Activated CD4-positive, alpha-beta T cell treated with anti-CD3 and anti-CD28 coated beads, Interleukin-2, amount 10 ng/mL, durations not matched to agents 24 days and 14 days (primary cell): ENCODE results near the gene RXRA. TPM values are rescaled to one million over a fixed set of nuclear protein-coding genes. Genes with fewer than 3 reads are reported as not detected.

Experiments used
- DNase-seq: peaks from one replicate; pipeline ENCODE4 v3.0.0; 2022
- H3K27ac Mint-ChIP-seq: one replicate; pipeline ENCODE4 v1.8.0; 2022; ENCODE audit warnings: mild to moderate bottlenecking, mixed read lengths
- H3K27me3 Mint-ChIP-seq: one replicate; pipeline ENCODE4 v1.8.0; 2022; ENCODE audit warnings: mixed read lengths
- H3K36me3 Mint-ChIP-seq: one replicate; pipeline ENCODE4 v1.8.0; 2022; ENCODE audit warnings: low read depth, mild to moderate bottlenecking, mixed read lengths
- H3K4me1 Mint-ChIP-seq: one replicate; pipeline ENCODE4 v1.8.0; 2021; ENCODE audit warnings: mixed read lengths
- H3K4me3 Mint-ChIP-seq: one replicate; pipeline ENCODE4 v1.8.0; 2022; ENCODE audit warnings: mild to moderate bottlenecking, moderate library complexity, mixed read lengths
- H3K9me3 Mint-ChIP-seq: one replicate; pipeline ENCODE4 v1.8.0; 2021; ENCODE audit warnings: mixed read lengths
- intact Hi-C: fragments of 100-400 bp; cut with micrococcal nuclease; formaldehyde crosslinking; loops from one replicate; pipeline ENCODE4 v1.15.1; 2023
- total RNA-seq: library from RNA; stranded (reverse); gene quantifications from 2 replicates; pipeline ENCODE4 v1.2.3, GENCODE V29; 2022

The RXRA gene
- total RNA-seq, 1 donor from 2014 or later, result 4.8 TPM

DNA sequence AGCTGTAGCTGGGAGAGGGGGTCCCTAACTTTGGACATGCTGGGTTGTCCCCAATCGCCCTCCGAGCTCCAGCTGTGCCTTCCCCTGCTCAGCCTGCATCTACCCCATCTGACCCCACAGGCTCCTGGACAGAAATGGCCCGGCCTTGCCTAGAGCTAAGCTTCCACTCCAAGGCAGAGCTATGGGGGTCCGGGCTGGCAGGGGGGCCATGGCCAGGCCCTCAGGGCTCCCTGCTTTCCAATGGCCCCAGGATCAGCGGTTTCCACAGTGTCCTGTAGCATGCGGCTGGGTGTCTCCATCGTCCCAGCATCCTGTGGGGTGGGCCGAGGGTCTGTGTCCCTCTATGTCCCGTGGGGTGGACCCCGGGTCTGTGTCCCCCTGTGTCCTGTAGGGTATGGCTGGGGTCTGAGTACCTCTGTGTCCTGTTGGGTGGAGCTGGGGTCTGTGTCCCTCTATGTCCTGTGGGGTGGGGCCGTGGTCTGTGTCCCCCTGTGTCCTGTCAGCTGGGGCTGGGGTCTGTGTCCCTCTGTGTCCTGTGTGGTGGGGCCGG is 130.6 kb downstream of the RXRA start:
- intact Hi-C loops, result no loop called here
- Mint-ChIP-seq H3K27ac (peak overlapping the region; percentile 92), H3K9me3 (no peaks in the 10 kb centered on the region), H3K36me3 (no peaks in the 10 kb centered on the region), H3K27me3 (no peaks in the 10 kb centered on the region), H3K4me3 (peak overlapping the region; percentile 87), H3K4me1 (peaks cover 6% of the 10 kb centered on the region)
- DNase-seq, result no peak

DNA sequence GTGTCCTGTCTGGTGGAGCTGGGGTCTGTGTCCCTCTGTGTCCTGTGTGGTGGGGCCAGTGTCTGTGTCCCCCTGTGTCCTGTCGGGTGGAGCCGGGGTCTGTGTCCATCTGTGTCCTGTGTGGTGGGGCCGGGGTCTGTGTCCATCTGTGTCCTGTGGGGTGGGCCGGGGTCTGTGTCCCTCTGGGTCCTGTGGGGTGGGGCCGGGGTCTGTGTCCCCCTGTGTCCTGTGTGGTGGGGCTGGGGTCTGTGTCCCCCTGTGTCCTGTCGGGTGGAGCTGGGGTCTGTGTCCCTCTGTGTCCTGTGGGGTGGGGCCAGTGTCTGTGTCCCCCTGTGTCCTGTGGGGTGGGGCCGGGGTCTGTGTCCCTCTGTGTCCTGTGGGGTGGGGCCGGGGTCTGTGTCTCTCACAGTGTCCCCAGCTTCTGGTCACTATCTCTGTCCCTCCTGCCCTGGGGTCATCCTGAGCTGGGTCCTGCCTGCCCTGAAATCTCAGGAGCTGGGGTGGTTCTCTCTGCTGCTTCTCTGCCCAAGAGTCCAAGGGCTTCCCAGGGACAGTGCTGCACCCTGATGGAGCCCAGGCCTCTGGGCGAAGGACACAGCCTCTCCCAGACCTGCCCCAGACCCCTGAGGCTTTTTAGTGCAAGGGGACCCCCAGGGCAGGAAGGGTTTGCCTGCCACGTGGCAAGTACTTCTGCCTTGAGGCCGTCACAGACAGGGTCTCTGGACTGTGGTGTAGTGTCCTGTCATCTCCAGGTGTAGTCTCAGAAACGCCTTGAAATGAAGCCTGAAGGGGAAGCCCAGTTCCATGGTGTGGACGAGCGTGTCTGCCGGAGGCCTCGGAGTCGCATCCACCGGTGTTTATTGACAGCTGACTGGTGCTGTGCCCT is 131.3 kb downstream of the RXRA start:
- Mint-ChIP-seq H3K27ac (peak overlapping the region; percentile 92), H3K27me3 (no peaks in the 10 kb centered on the region), H3K36me3 (no peaks in the 10 kb centered on the region), H3K9me3 (no peaks in the 10 kb centered on the region), H3K4me3 (no peak overlapping the region), H3K4me1 (peaks cover 6% of the 10 kb centered on the region)
- DNase-seq, result no peak
- intact Hi-C loops, result no loop called here

DNA sequence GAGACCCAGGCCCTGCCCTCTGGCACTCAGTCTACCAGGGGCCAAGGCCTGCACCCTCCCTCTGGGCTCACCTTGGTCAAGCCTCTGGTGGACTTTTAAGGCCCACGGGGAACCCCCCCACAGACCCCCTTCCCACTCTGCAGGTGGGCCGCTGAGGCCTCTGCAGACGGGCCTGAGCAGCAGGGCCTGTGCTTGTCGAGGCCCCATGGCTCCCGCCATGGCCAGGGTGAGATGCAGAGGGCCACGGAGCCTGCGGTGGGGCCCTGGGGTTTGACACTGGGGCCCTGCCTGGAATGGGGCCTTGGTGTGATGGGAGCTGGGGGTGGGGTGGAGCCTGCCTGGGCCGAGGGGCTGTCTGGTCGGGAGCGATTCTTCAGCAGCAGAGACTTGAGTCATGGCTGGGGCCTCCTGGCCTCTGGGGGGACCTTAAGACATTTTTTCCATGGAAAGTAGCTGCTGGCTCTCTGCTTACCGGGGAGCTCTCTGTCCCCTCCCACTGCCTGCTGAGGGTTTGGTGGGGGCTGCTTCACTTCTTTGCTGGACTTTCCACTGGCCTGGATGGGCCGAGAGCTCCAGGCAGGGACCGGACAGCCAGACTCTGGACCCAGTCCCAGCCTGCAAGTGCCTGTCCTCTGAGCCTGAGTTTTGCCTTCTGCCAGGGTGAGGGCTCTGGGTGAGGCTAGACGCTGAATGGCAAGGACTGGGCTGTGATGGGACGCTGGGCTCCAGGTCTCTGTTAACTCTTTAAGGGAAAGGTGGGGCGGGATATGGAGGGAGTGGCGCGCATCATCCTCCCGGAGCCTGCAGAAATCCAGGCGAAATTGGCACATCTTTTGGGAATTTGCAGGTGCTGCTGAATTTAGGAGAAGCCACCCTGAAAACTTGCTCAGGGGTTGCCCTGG is 132.2 kb downstream of the RXRA start:
- H3K27me3 Mint-ChIP-seq, result no peaks in the 10 kb centered on the region
- H3K27ac Mint-ChIP-seq, result peak overlapping the region; percentile 45
- H3K36me3 Mint-ChIP-seq, result no peaks in the 10 kb centered on the region
- H3K9me3 Mint-ChIP-seq, result no peaks in the 10 kb centered on the region
- peaks cover 6% of the 10 kb centered on the region for H3K4me1 Mint-ChIP-seq
- no peak for DNase-seq
- H3K4me3 Mint-ChIP-seq, result no peak overlapping the region
- intact Hi-C loops, result no loop called here

DNA sequence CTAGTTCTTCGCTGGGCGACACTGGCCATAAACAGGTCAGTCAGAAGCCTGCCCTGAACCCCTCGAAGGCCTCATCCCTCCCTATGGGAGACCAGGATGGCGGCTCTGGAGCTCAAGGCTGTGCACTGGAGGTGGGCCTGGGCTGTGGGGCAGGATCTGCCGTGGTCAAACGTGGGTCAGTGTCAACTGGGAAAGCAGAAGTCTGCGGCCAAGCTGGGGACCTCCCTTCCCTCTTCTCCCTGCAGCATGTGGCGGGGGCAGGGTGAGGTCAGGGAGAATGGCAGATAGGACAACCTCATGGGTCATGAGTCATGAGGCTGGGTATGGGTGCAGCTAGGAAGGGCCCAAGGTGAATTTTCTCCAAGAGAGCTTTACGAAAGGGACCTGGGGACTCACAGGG is 132.9 kb downstream of the RXRA start:
- Mint-ChIP-seq H3K9me3 (no peaks in the 10 kb centered on the region), H3K4me1 (peaks cover 6% of the 10 kb centered on the region), H3K4me3 (no peak overlapping the region), H3K27me3 (no peaks in the 10 kb centered on the region), H3K36me3 (no peaks in the 10 kb centered on the region), H3K27ac (no peak overlapping the region)
- intact Hi-C loops, result no loop called here
- DNase-seq, result no peak

- Mint-ChIP-seq H3K27me3 (no peaks in the 10 kb centered on the region), H3K9me3 (no peaks in the 10 kb centered on the region), H3K4me1 (peaks cover 6% of the 10 kb centered on the region), H3K4me3 (no peak overlapping the region), H3K36me3 (no peaks in the 10 kb centered on the region), H3K27ac (no peak overlapping the region)
- DNase-seq, result no peak
- intact Hi-C loops, result no loop called here
Measured at GRCh38 chr9:134459573-134459972, 133.3 kb downstream of the RXRA start.

- no peaks in the 10 kb centered on the region for H3K27me3 Mint-ChIP-seq
- H3K9me3 Mint-ChIP-seq, result no peaks in the 10 kb centered on the region
- H3K36me3 Mint-ChIP-seq, result no peaks in the 10 kb centered on the region
- intact Hi-C loops, result no loop called here
- H3K4me1 Mint-ChIP-seq, result peaks cover 6% of the 10 kb centered on the region
- H3K4me3 Mint-ChIP-seq, result no peak overlapping the region
- no peak for DNase-seq
- no peak overlapping the region for H3K27ac Mint-ChIP-seq
Measured at GRCh38 chr9:134460206-134460605, 134.0 kb downstream of the RXRA start.

- no peaks in the 10 kb centered on the region for H3K9me3 Mint-ChIP-seq
- no peaks in the 10 kb centered on the region for H3K27me3 Mint-ChIP-seq
- H3K4me3 Mint-ChIP-seq, result no peak overlapping the region
- DNase-seq, result no peak
- intact Hi-C loops, result no loop called here
- peaks cover 4% of the 10 kb centered on the region for H3K4me1 Mint-ChIP-seq
- no peak overlapping the region for H3K27ac Mint-ChIP-seq
- no peaks in the 10 kb centered on the region for H3K36me3 Mint-ChIP-seq
Measured at GRCh38 chr9:134460896-134461295, 134.6 kb downstream of the RXRA start.

DNA sequence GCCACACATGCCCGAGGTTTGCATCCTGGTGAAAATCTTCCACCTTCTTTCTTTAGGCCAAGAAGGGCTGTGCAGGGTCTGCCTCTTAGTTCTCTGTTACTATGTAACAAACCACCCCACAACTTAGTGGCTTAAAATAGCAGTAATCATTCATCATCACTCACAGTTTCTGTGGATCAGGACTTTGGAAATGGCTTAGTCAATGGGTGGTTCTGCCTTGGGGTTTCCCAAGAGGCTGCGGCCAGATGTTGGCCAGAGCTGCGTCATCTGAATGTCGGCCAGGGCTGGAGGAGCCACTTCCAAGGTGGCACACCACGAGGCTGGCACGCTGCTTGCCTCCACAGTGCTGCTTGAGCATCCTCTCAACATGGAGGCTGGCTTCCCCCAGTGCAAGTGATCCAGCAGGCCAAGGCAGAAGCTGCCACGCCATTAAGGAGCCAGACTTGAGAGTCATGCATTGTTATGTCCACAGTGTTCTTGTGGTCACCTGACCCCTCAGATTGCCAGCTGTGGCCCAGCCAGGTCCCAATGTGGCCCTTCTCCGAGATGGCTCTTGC is 135.2 kb downstream of the RXRA start:
- DNase-seq, result no peak
- intact Hi-C loops, result no loop called here
- H3K4me1 Mint-ChIP-seq, result peaks cover under 1% of the 10 kb centered on the region
- no peaks in the 10 kb centered on the region for H3K9me3 Mint-ChIP-seq
- H3K4me3 Mint-ChIP-seq, result no peak overlapping the region
- H3K27me3 Mint-ChIP-seq, result no peaks in the 10 kb centered on the region
- H3K27ac Mint-ChIP-seq, result no peak overlapping the region
- no peaks in the 10 kb centered on the region for H3K36me3 Mint-ChIP-seq

- Mint-ChIP-seq H3K27ac (no peak overlapping the region), H3K36me3 (no peaks in the 10 kb centered on the region), H3K4me3 (no peak overlapping the region), H3K9me3 (no peaks in the 10 kb centered on the region), H3K4me1 (no peaks in the 10 kb centered on the region), H3K27me3 (no peaks in the 10 kb centered on the region)
- DNase-seq, result no peak
- intact Hi-C loops, result no loop called here
Measured at GRCh38 chr9:134462318-134462717, 136.1 kb downstream of the RXRA start.

GRCh38 chr9:134463280-134463679 is 137.0 kb downstream of the RXRA start:
- intact Hi-C loops, result no loop called here
- no peaks in the 10 kb centered on the region for H3K4me1 Mint-ChIP-seq

GRCh38 chr9:134466869-134467616 is 140.8 kb downstream of the RXRA start:
- H3K4me3 Mint-ChIP-seq, result no peak overlapping the region
- no peaks in the 10 kb centered on the region for H3K36me3 Mint-ChIP-seq
- no peak overlapping the region for H3K27ac Mint-ChIP-seq
- no peak for DNase-seq
- H3K4me1 Mint-ChIP-seq, result no peaks in the 10 kb centered on the region
- no peaks in the 10 kb centered on the region for H3K9me3 Mint-ChIP-seq
- intact Hi-C loops, result no loop called here
- no peaks in the 10 kb centered on the region for H3K27me3 Mint-ChIP-seq

More at GRCh38 chr9:134463280-134463679, 137.0 kb downstream of the RXRA start:
- Mint-ChIP-seq H3K27ac (no peak overlapping the region), H3K36me3 (no peaks in the 10 kb centered on the region), H3K27me3 (no peaks in the 10 kb centered on the region), H3K9me3 (no peaks in the 10 kb centered on the region), H3K4me3 (no peak overlapping the region)
- no peak for DNase-seq

GRCh38 chr9:134468358-134468757 is 142.1 kb downstream of the RXRA start:
- Mint-ChIP-seq H3K27ac (no peak overlapping the region), H3K36me3 (no peaks in the 10 kb centered on the region), H3K27me3 (no peaks in the 10 kb centered on the region), H3K4me3 (no peak overlapping the region), H3K4me1 (no peaks in the 10 kb centered on the region), H3K9me3 (no peaks in the 10 kb centered on the region)
- intact Hi-C loops, result no loop called here
- DNase-seq, result no peak
